NCI-H1417 (cell line): Measurements from ENCODE around the gene ARF4.

Experiments used
- DNase-seq, 3 experiments: peaks; one replicate each; lab custom pipeline; 2025; lab: John Stamatoyannopoulos, UW

ARF4 gene

DNA sequence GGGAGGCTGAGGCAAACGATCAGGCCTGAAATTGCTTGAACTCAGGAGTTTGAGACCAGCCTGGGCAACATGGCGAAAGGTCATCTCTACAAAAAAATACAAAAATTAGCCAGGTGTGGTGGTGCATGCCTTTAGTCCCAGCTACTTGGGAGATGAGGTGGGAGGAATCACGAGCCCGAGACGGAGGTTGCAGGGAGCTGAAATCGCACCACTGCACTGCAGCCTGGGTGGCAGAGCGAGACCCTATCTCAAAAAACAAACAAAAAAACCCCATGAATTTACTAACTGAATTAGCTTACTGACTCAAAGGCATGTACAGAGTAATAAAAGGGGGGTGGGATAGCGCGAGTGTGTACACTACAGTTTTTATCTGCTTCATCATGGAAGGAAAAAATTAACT is 19.3 kb downstream of the ARF4 start:
- no peak for DNase-seq

DNA sequence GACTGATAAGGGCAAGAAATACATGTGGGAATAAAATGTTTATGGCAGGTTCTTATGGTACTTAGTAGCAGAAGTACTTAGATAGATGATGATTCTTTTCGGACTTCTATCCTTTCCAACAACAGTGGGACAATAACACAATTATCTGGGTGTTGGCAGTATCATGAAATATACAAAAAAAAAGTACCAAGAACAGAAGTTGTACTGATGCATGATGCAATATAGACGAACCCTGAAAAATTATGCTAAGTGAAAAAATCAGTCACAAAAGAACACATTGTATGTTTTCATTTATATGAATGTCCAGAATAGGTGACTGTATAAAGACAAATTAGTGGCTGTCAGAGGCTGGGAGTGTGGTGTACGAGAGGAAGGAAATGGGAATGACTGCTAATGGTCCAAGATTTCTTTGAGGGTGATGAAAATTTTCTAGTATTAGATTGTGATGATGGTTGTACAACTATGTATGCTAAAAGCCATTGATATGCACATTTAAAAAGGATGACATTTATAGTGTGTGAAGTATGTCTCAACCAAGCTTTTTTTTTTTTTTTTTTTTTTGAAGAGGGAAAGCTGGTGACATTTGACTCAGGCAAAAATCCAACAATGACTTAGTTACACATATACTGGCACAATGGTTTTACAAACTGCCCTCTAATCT is 21.0 kb downstream of the ARF4 start:
- DNase-seq, result no peak

DNA sequence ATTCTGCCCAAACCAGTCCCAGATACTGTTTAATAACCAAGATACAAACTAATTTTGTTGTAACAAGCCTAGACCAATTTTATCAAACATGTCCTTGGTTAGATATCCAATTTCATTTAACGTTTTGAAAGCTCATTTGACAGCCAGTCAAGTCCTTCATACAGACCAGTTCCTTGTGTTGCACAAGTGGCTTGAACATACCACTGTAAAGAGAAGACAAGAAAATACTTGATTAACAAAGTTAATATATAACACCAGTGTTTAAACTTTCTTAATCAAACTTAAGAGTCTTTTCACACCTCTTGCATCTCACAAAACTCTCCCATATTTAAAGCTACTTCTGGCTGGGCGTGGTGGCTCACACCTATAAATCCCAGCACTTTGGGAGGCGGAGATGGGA is 25.0 kb downstream of the ARF4 start:
- no peak for DNase-seq

GRCh38 chr3:57570878-57571277 is 26.3 kb downstream of the ARF4 start:
- no peak for DNase-seq

DNA sequence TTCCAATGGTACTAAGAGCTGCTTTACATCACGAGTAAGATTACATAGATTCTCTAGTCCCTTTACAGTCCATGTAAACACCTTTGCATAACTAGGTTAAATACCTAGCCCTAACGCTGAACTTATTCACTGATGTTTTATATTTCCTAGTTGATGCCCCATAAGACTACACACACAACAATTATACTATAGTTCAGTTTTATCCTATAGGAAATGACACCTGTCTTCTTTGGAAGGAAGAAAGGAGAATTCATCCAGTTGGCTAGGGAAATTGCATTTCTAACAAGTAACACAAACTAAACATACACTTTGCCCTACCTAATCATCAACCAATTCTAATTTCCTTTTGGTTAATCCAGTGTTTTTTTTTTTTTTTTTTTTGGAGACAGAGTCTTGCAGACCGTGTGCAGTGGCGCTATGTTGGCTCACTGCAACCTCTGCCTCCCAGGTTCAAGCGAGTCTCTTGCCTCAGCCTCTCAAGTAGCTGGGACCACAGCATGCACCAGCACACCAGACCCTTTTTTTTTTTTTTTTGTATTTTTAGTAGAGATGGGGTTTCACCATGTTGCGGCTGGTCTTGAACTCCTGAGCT is 27.2 kb downstream of the ARF4 start:
- no peak for DNase-seq

- DNase-seq, result no peak
Measured at GRCh38 chr3:57559526-57559925, 37.6 kb downstream of the ARF4 start.

- DNase-seq, result peak in 1 of 3 experiments; percentile 43
Measured at GRCh38 chr3:57557085-57557537, 40.0 kb downstream of the ARF4 start.

DNA sequence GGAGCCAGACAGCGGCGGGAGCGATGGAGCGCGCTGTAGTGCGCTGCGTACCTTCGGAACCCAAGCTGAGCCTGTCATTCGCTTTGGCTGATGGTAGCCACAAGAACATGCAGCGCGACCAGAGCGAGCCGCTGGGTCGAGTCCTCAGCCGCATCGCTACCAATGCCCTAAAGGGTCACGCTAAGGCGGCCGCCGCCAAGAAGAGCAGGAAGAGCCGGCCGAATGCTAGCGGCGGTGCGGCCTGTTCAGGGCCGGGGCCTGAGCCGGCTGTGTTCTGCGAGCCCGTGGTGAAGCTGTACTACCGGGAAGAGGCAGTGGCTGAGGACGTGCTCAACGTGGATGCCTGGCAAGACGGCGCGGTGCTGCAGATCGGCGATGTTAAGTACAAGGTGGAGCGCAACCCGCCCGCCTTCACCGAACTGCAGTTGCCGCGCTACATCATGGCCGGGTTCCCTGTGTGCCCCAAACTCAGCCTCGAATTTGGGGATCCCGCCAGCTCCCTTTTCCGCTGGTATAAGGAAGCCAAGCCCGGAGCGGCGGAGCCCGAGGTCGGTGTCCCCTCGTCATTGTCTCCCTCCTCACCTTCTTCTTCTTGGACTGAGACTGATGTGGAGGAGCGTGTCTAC is 40.6 kb downstream of the ARF4 start:
- DNase-seq, result peak in 1 of 3 experiments; percentile 22

- DNase-seq, result peak; percentile 94 to 96 (median 95)
Measured at GRCh38 chr3:57555738-57556458, 41.2 kb downstream of the ARF4 start, which contains the start of gene PDE12. TSS of gene PDE12 (plus strand) at chr3:57556274. CDS start at chr3:57556380, 106 bp downstream.

- DNase-seq, result no peak
Measured at GRCh38 chr3:57555306-57555705, 41.8 kb downstream of the ARF4 start.

DNA sequence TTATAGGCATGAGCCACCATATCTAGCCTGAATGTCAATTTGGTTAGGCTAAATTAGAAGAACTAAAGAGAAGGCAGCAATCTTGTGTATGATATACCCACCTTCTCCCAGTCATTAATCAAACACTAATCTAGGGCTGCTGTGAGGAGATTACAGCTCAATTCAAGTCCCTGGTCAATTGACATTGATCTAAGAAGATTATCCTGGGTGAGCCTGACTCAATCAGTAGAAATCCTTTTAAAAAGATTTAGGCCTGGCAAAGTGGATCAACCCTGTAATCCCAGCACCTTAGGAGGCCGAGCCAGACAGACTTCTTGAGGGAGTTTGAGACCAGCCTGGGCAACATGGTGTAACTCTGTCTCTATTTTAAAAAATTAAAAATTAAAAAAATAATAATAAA is 50.5 kb downstream of the ARF4 start:
- DNase-seq, result no peak

GRCh38 chr3:57545636-57546268 is 51.4 kb downstream of the ARF4 start:
- DNase-seq, result no peak

GRCh38 chr3:57544181-57545125 is 52.7 kb downstream of the ARF4 start, which contains the start of gene DNAH12:
TSS of gene DNAH12 (minus strand) at chr3:57544344. CDS start at chr3:57542870, 1,474 bp downstream.
- peak; percentile 76 to 94 (median 81) for DNase-seq

DNA sequence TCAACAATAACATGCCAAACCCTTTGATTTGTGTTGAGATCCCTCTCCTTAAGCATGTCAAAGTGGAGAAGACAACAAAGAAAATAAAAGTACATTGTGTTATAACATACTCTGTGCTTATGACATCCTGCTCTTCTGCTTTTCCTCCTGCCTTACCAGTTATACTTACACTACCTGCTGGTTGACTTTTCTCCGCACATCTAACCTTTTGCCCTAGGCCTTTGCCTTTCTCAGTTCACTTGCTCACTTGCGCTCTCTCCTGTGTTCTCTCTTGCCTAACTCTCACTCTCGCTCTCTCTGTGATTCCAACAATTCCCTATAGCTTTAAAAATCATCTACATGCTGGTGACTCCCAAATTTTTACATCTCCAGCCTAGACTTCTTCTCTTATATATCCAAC is 58.7 kb downstream of the ARF4 start:
- DNase-seq, result no peak

- no peak for DNase-seq
Measured at GRCh38 chr3:57530071-57530608, 67.0 kb downstream of the ARF4 start.
